ENCODE data around the gene ABTB2.

ABTB2 gene

DNA sequence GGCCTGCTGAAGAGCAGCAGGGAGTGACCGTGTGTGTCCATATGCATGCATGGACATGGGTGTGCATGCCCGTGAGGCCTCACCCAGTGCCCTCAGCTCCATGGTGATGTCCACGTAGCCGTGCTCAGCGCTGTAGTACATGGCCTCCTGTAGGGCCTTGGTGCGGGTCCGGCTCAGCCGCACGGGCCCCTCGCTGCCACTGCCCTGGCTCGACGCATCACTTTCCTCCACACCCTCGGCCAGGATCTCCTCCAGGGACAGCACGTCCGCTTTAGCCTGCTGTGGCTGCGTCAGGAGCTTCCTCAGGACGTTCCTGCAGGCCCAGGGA lies 195.4 kb downstream of the ABTB2 start:
- DNase-seq (ENCODE audit: extremely low read depth, insufficient read length), result no peak
- H3K27me3 ChIP-seq (replicated peaks; ENCODE audit: control insufficient read depth, insufficient read depth, low read length), result no peaks in the 10 kb centered on the region
- peaks cover 11% of the 10 kb centered on the region for H3K36me3 ChIP-seq (ENCODE audit: control insufficient read depth, insufficient read depth, low read length)
- TF ChIP-seq, protein P1, sequence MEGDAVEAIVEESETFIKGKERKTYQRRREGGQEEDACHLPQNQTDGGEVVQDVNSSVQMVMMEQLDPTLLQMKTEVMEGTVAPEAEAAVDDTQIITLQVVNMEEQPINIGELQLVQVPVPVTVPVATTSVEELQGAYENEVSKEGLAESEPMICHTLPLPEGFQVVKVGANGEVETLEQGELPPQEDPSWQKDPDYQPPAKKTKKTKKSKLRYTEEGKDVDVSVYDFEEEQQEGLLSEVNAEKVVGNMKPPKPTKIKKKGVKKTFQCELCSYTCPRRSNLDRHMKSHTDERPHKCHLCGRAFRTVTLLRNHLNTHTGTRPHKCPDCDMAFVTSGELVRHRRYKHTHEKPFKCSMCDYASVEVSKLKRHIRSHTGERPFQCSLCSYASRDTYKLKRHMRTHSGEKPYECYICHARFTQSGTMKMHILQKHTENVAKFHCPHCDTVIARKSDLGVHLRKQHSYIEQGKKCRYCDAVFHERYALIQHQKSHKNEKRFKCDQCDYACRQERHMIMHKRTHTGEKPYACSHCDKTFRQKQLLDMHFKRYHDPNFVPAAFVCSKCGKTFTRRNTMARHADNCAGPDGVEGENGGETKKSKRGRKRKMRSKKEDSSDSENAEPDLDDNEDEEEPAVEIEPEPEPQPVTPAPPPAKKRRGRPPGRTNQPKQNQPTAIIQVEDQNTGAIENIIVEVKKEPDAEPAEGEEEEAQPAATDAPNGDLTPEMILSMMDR (IDR thresholded peaks at IDR 0.05; ENCODE audit: insufficient read depth, low read length, poor library complexity, severe bottlenecking), result no peak
- H3K4me3 ChIP-seq (replicated peaks; ENCODE audit: low read depth, low read length), result no peak overlapping the region

DNA sequence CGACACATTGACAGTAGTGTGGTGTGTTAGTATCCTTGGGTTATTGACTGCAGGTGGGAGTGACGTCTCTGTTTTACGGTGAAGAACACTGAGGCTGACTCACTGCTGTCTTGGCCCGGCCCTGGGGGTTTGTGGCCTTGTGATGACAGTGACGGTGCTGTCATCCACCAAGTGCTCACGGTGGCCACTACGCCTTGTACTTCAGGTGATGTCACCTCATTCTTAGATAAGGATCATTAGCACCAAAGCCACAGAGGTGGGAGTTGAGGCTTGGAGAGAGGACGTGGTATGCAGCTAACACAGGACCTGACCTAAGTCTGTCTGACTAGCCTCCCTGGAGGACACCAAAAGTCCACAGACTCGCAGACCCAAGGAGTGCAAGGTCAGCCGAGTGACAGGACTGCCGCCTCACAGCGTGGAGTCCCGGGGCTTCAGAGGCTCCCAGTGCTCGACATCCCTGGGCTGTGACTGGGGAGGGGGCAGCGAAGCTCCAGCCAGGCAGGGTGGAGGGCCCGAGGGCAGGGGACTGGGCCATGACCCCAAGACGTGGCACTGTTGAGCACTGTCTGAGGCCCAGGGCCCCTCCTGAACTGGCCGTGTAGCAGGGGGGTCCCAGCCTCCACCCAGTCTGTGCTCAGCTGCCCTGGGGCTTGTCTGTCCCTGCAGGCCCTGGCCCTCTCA lies 195.9 kb downstream of the ABTB2 start:
- peaks cover 11% of the 10 kb centered on the region for H3K36me3 ChIP-seq (ENCODE audit: control insufficient read depth, insufficient read depth, low read length)
- DNase-seq (ENCODE audit: extremely low read depth, insufficient read length), result no peak
- no peaks in the 10 kb centered on the region for H3K27me3 ChIP-seq (replicated peaks; ENCODE audit: control insufficient read depth, insufficient read depth, low read length)
- no peak overlapping the region for H3K4me3 ChIP-seq (replicated peaks; ENCODE audit: low read depth, low read length)
- TF ChIP-seq, protein P1 (IDR thresholded peaks at IDR 0.05; ENCODE audit: insufficient read depth, low read length, poor library complexity, severe bottlenecking), result no peak

DNA sequence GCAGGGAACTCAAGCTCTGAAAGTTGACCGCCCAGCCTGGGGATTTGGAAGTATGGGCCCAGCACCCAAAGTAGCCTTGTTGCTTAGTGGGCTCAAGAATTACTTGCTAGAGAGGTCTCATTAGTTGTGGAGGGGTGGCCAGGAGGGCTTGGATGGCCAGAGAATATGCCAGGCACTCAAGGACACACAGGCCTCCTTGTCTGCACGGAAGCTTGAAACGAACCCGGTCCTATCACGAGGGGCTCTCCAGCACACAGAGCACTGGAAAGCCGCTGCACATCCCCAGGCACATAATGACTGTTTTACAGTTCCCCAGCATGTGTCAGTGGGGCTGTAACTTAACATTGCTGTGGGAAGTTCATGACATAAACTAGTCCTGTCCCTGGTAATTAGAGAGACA lies 196.4 kb downstream of the ABTB2 start:
- TF ChIP-seq, protein P1 (IDR thresholded peaks at IDR 0.05; ENCODE audit: insufficient read depth, low read length, poor library complexity, severe bottlenecking), result no peak
- H3K27me3 ChIP-seq (replicated peaks; ENCODE audit: control insufficient read depth, insufficient read depth, low read length), result no peaks in the 10 kb centered on the region
- no peak overlapping the region for H3K4me3 ChIP-seq (replicated peaks; ENCODE audit: low read depth, low read length)
- no peak for DNase-seq (ENCODE audit: extremely low read depth, insufficient read length)
- peaks cover 11% of the 10 kb centered on the region for H3K36me3 ChIP-seq (ENCODE audit: control insufficient read depth, insufficient read depth, low read length)

DNA sequence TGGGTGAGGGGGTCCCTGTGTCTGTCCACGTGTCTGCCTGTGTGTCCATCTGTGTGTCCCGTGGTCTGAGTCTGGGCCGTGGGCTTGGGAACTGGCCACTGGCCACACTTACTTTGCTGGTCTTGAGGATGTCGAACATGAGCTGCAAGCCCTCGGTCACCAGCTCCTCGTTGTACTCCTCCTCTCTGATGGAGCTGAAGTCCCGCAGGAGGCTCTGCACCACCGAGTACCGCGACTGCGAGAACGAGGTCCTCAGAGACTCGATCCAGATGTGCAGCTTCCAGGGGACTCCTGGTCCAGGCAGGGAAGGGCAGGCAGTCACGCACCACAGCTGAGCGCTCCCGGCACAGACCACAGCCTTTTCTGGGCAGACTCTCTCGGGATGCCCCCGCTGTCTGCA lies 197.0 kb downstream of the ABTB2 start:
- Histone ChIP-seq H3K4me3 (replicated peaks; ENCODE audit: low read depth, low read length) (no peak overlapping the region), H3K27me3 (replicated peaks; ENCODE audit: control insufficient read depth, insufficient read depth, low read length) (no peaks in the 10 kb centered on the region), H3K36me3 (ENCODE audit: control insufficient read depth, insufficient read depth, low read length) (peaks cover 11% of the 10 kb centered on the region)
- no peak for DNase-seq (ENCODE audit: extremely low read depth, insufficient read length)
- TF ChIP-seq, protein P1 (IDR thresholded peaks at IDR 0.05; ENCODE audit: insufficient read depth, low read length, poor library complexity, severe bottlenecking), result no peak

DNA sequence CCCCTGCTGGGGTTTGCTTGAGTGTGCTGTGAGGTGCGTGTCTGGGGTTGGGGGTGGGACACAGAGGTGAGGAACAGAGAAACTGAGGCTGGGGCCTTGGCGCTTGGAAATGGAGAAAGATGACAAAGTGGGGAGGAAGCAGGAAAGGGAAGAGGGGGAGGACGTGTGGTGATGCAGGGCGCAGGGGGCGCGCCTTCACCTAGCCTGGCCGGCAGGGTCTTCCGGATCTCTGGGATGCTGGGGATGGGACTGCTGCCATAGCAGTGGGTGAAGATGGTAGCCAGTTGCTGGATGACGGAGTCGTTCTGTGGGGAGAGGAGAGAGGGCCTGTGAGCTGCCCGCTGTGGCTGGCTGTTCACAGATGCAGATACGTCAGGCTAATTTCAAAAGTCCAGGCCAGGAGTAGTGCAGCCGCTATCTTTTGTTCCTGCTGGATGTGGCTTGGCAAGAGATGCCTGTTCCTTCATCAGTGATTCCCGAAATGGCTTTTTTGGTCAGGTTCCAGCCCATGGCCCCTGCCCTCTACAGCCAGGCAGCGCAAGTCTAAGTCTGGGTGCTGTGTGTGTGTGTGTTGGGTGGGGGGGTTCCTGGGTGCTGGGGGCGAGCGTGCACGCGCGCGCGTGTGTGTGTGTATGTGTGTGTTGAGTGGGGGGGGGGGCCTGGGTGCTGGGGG lies 197.6 kb downstream of the ABTB2 start:
- TF ChIP-seq, protein P1 (IDR thresholded peaks at IDR 0.05; ENCODE audit: insufficient read depth, low read length, poor library complexity, severe bottlenecking), result no peak
- Histone ChIP-seq H3K27me3 (replicated peaks; ENCODE audit: control insufficient read depth, insufficient read depth, low read length) (no peaks in the 10 kb centered on the region), H3K36me3 (ENCODE audit: control insufficient read depth, insufficient read depth, low read length) (peaks cover 14% of the 10 kb centered on the region), H3K4me3 (replicated peaks; ENCODE audit: low read depth, low read length) (no peak overlapping the region)
- no peak for DNase-seq (ENCODE audit: extremely low read depth, insufficient read length)

Measured in GM06990 (cell line).